ENCODE results near the gene HMCN2.

- TF ChIP-seq CTCF (IDR thresholded peaks at IDR 0.05) (no peak), ZFX (IDR thresholded peaks at IDR 0.05; ENCODE audit: borderline replicate concordance) (no peak)
These were observed 168.3 kb downstream of the HMCN2 start for GRCh38 chr9:130433947-130434262.

All from 22Rv1 (cell line).